ENCODE results near the gene CPA5.

Gene CPA5

DNA sequence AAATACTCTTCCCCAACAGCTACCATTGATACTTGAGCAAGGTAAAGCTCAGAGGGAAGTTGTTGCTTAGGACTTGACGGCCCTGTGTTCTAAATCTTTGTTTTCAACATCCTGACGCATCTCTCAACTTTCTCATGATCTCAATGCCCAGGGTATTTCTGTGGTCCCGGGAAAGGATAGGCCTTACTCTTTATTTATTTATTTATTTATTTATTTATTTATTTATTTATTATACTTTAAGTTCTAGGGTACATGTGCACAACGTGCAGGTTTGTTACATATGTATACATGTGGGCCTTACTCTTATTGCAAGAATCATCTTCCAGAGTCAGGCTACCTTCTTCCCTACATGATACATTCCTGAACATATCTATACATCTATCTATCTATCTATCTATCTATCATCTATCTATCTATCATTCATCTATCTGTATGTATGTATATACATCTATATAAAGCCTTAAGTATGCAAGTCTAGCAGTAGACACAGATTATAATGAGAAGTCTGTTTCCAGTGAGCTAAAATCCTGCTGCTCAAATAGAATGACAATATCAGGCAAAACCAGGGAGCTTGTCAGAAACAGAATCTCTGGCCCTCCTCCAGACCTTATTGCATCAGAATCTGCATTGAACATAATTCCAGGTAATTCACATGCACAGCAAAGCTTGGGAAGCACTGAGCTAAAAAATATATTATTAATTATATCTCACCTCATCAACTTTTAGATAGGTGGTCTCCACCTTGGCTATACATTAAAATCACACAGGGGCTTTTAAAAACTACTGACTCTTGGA lies 12.2 kb upstream of the CPA5 start:
- DNase-seq: no peak

- DNase-seq: no peak
Observed at GRCh38 chr7:130333832-130334231, 10.8 kb upstream of the CPA5 start.

DNA sequence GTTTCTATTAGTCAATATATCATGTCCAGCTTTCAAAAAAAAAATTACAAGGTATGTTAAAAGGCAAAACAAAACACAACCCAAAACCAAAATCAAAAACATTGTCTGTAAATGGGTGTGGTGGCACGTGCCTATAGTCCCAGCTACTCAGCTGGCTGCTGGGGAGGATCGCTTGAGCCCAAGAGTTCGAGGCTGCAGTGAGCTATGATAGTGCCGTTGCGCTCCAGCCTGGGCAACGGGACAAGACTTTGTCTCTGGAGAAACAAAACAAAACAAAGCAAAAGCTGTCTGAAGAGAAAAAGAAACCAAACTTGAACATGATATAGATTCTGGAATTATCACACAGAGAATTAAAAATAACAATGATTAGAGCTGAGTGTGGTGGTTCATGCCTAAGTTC lies 10.3 kb upstream of the CPA5 start:
- DNase-seq: no peak

- no peak for DNase-seq
Observed at GRCh38 chr7:130337410-130337971, 7.1 kb upstream of the CPA5 start.

GRCh38 chr7:130338233-130338632 lies 6.4 kb upstream of the CPA5 start:
- no peak for DNase-seq

- DNase-seq: no peak
Observed at GRCh38 chr7:130341882-130342281, 2.7 kb upstream of the CPA5 start.

DNA sequence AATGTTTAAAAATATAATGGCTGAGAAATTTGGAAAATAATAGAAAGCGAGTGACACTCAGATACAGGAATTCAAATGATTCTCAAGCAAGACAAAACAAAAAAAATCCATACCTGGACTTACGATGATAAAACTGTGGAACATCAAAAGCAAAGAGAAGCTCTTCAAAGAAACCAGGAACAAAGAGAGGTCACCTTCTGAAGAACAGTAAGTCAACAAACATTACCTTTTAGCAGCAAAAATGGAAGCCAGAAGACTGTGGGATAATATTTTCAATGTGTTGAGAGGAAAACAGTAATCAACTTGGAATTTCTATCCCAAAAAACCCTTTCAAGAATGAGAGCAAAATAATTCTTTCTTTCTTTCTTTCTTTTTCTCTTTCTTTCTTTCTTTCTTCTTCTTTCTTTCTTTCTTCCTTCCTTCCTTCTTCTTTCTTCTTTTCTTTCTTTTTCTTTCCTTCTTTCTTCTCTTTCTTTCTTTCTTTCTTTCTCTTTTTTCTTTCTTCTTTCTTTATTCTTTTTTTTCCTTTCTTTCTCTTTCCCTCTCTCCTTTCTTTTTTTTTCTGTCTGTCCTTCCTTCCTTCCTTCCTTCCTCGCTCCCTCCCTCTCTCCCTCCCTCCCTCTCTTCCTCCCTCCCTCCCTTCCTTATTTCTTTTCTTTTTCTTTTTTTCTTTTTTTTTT lies 1.8 kb upstream of the CPA5 start:
- DNase-seq: no peak

DNA sequence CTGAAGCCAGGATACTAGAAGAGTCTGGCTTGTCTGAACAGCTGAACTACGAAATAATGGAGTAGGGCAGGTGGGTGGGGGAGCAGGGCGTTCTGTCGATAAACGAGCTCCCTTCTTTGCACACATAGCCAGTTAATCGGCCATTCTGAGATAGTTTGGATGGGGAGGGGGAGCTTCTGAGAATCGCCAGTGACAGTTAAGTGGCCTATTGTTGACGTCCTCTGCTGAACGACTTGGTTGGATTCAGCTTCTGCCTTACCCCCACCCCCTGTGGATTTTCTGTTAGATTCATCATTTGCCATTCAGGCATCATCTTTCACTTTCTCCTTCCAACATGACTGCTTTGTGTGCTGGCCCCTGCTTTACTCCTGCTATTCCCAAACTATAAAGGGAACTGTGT lies 520 bp downstream of the CPA5 start:
- DNase-seq: no peak

DNA sequence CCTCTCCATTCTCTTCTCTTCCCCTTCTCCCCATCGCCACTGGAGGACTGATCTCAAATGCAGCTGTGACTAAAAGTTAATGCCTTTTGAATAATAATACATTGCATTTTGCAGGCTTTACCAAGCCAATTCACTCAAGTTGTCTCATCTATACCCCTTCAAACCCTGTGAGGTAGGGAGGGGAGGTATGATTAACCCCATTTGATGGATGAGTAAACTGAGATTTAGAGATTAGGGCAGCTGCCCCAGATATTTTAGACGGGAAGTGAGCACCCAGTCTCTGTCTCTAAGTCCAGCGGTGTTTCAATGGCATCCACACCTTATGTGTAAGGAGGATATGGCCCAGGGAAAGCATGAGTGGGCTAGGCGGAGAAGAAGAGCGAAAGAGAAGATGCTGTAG lies 1.1 kb downstream of the CPA5 start:
- DNase-seq: no peak

DNA sequence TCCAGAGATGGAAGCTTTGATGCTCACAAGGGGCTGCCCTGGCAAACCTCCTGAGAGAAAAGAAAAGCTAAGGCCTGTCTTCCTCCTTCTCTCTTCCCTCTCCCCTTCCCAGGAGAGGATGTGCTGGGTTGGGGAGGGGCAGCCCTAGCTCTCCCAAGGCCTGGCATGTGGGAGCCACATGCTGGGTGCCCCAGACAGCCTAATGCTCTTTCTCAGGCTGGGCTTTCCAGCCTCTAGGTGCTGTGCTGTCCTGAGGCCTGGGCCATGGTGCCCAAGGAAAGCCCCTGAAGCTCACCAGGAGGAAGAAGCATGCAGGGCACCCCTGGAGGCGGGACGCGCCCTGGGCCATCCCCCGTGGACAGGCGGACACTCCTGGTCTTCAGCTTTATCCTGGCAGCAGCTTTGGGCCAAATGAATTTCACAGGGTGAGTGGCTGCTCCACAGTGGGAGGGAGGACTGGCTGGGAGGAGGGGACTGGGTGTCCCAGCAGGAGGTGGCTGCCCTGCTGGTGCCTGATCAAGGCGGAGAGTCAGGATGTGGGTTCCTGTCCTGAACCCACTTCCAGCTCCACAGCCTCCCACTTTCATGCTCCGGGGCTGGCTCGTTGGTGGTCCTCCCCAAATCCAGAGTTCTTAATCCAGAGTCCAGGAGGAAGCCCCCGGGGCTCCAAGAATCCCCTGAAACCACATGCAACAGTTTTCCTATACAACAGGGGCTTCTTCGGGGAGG lies 1.7 kb downstream of the CPA5 start:
- no peak for DNase-seq

DNA sequence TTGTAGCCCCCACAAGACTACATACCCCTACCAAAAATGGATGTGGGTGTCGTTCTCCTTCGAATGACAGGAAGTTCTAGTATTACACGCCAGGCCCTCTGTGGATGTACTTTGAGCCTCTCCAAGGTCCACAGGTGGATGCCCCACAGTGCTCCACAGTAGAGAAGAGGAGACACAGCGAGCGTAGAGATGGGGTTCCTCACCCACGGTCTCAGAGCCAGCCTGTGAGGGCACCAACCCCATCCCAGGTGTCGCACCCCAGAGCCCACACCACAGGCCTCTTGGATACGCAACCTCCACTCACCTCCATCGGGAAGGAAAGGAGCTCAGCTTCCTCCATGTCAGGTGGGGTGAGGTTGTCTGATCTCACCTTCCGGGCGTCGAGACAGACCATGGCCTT lies 2.3 kb downstream of the CPA5 start:
- no peak for DNase-seq

GRCh38 chr7:130349911-130350782 lies 5.5 kb downstream of the CPA5 start:
- no peak for DNase-seq

DNA sequence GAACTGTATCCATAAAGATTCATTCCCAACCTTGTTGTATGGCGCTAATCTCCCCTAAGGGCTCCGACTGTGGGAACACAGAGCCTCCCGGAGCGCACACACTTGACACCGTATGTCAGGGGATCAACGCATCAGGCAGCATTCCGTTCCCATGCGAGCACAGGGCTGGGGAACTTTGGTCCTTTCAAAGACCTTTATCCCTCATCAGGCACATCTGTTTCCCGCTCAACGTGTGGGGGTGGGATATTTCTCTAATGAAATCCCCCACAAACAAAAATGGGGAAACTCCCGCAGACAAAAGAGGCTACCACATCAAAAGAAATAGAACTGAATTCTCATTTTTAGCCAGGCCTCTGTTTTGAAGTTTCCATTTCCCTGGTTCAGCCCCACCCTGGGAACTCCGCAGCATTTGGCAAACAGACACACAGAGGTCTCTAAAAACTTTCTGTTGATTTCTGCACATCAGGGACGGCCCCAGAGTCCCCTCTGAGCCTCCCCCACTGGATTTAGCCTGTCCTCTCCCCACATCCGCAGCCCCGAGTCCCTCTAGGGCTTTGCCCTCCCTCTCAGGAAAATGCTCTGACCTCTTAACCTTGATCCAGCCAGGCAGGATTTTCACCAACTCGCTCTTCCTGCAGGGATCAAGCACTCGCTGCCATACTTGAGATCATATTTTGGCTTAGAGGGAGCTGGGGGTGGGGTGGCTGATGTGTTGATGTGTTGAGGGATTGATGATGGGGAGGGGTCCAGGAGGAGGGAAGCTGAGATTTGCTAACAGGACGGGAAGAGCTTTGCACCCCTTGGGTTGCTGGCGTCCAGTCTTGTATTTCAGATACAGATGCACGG lies 6.6 kb downstream of the CPA5 start:
- no peak for DNase-seq

DNA sequence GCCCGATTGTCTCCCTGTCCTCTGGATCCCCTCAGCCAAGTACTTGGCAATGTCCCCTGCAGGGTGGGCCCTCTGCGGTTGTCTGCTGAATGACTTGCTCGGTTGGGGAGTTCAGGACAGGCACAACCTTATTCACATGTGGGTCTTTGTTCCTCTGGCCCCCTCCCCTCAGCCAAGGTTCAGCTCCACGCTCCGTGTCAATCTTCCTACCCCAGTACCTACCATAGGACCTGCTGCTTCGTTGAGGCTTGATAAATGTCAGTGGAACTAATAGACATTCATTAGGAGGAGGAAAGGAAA lies 7.1 kb downstream of the CPA5 start:
- DNase-seq: no peak

DNA sequence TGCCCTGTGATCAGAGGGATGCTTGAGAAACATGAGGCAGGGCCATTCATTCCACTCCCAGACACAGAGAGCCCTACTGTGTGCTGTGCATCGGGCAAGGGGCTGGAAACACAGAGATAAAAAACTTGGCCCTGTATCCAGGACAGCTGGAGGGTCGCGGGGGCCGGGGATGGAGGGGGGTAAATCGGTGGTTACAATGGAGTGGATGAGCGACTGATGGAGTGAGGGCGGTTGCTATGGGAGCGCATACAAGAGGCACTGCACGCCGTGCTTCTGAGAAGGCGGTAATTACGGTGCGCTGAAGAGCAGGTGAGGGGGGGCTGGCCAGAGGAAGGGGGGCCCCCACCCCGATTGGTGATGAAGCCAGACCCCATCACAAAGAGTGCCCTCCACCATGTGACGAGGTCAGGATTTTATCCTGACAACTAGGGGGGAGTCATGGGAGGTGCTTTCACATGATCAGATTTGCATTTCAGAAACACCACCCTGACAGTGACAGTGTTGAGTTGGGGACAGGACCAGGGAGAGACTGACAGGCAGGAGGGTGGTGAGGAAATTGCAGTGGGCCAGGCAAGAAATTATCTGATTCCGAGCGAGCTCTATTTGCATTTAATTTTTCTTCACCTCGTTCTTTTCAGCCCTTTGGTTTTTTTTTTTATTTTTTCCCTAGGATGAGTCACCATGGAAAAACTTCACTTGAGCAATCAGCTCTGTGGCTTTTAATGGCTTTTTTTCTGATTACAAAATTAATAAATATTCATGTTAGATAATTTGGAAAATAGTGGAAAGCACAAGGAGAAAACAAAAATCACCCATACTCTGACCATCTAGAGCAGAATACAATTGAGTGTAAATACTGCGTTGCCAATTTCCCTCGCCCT lies 7.8 kb downstream of the CPA5 start:
- no peak for DNase-seq

DNA sequence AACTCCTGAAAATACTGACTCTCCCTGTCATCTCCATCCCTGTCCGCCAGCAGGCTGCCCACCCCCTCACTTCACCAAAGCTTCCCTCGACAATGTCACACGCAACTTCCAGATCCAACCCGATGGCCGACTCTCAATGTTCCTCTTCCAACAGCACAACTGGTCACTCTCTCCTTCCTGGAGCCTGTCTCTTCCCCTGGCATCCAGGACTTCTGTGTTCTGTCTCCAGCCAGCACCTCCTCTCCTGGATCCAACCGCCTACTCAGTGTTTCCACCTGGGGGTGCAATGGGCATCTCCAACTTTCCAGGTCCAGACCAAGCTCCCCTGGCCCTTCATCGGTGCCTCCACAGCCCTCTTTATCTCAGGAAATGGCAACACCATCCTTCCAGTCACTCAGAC lies 8.6 kb downstream of the CPA5 start:
- DNase-seq: no peak

DNA sequence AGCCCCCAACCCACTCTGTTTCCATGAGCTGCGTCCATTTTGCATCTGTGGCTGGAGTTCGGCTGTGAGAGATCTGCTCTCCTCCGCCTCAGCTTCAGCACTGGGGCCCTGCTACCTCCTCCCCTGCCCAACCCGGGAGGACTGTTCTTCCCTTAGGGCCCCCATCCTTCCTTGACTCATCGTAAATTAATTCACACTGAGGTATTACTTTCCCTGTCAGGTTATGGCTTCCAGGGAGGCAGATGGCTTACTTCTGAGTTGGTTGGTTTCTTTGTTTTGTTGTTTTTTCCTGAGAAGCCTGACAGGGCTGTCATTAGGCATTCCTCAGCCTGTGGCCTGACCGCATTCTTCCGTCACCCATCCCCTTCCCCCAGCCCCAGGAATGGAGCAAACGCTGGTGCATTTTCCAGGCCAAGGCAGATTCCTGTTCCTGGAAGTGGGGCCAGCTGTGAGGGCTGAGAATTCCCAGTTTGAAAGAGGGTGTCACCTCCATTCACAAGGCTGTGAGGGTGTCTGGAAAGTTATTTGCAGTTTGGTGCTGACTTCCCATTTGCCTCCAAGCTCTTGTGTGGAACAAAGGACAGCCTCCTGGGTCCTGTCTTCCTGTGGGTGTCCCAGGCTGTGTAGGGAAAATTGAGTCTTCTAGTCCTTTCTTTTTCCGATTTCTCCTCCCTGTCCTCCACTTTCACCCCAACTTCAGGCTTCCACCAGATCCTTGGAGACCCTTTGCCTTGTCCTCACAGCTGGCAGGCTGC lies 11.7 kb downstream of the CPA5 start:
- DNase-seq: no peak

DNA sequence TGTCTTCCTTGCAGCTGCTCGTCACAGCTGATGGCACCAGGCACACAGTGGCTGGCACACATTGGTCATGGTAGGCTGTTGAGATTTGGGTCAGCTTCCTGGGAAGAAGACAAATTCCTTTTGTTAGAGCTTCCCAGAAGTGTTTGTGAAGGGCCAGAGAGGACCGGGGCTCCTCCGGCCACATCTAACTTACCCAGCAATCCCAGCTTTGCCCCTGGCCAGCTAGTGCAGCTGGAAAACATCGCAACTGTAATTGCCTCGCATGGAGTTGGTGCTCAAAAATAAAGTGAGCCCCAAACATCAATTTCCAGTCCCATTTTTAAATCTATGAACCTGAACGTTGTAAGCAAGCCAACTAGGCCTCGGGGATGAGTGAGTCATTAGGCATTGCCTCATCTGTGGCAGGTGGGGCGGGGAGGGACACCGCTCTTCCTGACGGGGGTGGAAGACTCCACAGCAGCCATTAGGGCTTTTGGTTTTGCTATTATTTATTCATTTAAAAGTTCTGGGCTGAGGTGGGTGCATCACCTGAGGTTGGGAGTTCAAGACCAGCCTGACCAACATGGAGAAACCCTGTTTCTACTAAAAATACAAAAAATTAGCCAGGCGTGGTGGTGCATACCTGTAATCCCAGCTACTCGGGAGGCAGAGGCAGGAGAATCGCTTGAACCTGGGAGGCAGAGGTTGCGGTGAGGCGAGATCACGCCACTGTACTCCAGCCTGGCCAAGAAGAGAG lies 12.4 kb downstream of the CPA5 start:
- no peak for DNase-seq

DNA sequence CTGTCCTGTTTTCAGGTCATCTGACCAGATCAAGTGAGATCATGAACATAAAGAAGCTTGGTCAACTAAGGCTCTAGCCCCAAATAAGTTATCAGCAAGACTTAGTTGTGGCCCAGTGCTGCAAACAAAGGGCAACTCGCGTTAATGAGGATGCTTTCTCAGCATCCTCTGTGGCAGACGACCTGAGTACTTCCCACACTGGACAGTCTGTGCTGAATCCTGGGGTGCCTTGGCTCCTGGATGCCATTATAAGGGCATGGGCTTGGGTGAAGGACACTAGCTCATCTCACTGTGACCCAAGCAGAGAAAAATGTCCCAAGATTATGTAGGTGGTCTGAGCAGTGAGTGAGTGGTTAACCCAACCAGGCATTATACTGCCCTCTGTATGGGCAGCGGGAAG lies 13.9 kb downstream of the CPA5 start:
- DNase-seq: no peak
